NOMO-1 treated with dmso at 0.1 percent for 144 hours (cell line): ENCODE results near the gene TCFL5.

Source experiments
- DNase-seq: peaks from one replicate; lab custom pipeline; 2025; ENCODE audit not compliant: unreplicated experiment; lab: John Stamatoyannopoulos, UW

Gene TCFL5

GRCh38 chr20:62823688-62824475, 37.7 kb downstream of the TCFL5 start:
- no peak for DNase-seq

DNA sequence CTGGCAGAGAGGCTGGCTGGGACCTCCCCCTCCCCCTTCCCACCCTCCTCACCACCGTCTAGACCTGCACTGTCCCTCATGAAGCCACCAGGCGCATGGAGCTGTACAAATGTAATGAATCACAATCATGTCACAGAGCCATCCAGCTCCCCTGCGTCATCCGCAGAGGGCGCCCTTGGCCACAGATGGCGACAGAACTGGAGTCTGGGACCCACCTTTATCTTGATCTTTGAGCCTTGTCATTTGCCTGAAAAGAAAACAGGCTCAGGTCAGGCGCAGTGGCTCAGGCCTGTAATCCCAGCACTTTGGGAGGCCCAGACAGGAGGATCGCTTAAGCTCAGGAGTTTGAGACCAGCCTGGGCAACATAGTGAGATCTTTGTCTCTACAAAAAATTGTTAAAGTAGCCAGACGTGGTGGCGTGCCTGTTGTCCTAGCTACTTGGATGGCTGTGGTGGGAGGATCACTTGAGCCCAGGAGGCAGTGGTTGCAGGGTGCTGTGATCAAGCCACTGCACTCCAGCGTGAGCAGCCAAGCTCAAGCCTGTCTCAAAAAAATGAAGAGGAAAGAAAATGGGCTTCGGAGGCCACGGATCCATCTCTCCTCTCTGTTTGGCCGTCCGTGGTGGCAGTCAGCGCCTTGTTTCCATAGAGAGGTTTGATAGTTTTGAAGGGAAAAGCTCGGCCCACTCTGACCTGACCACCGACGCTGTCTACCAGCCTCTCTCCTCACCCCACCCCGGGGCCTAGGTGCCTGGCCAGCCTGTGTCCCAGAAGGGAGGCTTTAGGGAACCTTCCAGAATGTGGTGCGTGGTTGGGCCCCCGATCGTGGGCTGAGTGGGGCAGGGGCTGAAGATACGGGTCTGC, 38.6 kb downstream of the TCFL5 start:
- DNase-seq = peak; percentile 72

GRCh38 chr20:62822239-62822787, 39.3 kb downstream of the TCFL5 start:
- DNase-seq = no peak

- DNase-seq = no peak
Observed at GRCh38 chr20:62821726-62822210, 39.9 kb downstream of the TCFL5 start.

DNA sequence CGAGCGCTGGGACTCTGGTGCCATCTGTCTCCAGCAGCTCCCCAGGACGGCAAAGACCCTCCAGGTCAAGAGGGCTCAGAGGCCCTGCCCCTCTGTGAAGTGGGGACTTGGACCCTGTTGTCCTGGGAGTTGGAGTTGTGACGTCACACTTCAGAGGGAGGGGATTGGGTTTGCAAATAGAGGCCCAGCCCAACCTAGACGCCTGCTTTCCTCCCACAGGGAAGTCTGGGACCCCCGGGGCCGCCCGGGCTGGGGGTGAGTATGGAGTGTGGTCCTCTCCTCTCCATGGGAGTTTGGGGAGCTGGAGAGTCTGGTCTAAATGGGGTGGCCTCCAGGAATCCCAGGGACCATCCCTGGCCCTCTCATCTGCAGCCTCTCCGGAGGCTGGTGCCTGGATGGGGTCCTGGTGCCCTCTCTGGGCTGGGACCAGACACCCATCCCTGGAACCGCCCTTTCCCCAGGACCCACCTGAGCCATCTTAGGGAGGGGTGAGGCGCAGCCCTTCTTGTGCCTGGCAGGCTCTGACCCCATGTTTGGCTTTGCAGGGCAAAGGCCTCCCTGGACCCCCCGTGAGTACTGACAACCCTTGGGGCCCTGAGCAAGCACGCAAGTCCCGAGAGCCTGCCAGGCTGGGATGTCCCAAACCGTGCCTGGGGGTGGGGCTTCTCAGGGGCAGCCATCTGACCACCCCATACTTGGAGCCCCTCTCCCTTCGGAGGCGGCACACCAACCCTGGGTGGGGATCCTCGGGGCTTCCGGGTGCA, 40.5 kb downstream of the TCFL5 start:
- no peak for DNase-seq

- no peak for DNase-seq
Observed at GRCh38 chr20:62820208-62820961, 41.2 kb downstream of the TCFL5 start.

DNA sequence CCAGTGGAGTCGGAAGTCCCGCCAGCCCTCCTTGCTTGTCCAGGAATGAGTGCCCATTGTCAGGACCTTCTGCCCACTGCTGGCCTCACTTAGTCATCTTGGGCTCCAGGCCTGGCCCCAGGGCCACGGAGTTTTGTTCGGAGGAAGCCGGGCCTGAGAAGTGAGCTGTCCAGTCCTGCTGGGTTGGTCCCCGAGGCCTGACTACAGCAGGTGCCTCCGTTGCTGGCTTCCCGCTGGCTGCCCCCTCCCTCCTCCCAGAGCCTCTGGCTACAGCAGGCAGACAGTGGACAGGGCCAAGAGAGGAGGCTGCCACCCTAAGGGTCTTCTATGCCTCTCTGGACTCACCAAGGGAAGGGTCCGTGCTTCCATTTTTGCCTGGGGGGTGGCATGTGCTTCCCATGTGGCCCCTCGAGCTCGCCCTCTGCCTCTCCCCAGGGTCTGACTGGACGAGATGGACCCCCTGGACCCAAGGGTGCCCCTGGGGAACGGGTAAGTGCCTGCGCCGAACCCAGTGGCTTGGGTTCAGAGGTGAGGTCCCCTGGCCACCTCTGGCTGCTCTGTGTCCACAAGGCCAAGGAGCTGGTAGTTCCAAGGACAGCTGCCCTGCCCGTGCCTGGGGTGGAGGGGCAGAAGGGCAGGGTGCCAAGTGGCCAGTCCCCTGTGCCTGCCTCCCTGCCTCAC, 42.0 kb downstream of the TCFL5 start:
- DNase-seq = no peak

DNA sequence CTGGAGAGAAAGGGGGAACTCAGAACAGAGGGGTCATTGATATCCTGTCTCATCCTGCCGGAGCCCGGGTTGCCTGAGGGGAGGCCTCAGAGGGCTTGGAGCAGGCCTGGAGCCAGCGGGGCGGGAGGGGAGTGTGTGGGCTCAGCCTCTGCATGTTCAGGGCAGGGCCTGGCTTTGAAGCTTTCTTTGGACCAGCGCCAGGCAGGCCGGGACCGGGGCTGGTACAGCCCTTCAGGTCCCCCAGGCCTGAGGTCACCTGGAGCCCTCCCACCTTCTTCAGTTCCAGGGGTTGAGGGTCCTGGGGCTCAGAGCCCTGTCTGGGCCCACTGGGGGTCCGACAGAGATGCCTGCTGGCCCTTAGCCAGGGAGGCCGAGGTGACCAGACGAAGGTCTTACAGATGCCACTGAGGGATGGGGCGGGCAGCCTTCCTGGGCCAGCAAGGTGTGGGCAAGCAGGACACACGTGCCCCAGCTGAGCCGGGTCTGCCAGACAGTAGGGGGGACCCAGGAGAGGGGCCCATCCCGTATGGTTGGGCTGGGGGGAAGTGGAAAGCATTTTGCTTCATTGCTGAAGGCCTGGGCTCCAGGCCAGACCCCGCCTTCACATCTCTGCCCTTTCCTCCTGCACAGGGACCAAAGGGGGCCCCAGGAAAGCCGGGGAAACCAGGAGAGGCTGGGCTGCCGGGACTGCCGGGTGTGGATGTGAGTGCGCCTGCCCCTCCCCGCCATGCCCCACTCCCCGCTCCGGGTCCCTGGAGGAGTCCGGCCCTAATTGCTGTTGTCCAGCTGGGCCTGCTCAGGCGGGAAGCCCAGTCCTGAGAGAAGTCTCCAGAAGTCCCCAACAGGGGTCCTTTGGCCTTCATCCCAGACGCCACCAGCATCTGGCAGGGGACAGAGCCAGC, 42.8 kb downstream of the TCFL5 start:
- DNase-seq = no peak

DNA sequence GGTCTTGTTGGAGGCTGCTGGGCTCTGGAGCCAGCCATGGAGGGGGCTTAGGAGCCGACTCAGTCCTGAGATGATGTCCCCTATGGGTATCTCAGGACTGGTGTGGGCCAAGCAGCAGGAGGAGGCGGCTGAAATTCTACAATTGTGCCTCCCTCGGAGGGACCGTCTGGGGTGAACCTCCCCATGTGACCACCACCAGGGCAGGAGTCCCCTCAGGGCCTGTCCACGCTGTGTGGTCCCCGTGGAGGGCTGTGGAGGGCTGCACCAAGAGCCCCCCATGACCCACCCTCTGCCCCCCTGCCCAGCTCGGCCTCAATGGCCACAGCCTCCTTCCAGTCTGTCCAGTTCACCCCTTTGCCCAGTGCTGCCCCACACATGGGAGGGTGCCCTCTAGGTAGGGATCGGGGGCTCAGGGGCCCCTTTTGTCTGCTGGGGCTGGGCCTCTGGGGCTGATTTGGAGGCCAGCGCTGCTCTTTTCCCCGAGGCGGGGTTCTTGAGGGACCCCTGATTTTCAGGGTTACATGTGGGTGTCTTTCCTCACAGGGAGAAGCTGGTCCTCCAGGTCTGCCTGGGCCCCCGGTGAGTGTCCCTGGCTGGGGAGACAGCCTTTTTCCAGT, 43.5 kb downstream of the TCFL5 start:
- no peak for DNase-seq

DNA sequence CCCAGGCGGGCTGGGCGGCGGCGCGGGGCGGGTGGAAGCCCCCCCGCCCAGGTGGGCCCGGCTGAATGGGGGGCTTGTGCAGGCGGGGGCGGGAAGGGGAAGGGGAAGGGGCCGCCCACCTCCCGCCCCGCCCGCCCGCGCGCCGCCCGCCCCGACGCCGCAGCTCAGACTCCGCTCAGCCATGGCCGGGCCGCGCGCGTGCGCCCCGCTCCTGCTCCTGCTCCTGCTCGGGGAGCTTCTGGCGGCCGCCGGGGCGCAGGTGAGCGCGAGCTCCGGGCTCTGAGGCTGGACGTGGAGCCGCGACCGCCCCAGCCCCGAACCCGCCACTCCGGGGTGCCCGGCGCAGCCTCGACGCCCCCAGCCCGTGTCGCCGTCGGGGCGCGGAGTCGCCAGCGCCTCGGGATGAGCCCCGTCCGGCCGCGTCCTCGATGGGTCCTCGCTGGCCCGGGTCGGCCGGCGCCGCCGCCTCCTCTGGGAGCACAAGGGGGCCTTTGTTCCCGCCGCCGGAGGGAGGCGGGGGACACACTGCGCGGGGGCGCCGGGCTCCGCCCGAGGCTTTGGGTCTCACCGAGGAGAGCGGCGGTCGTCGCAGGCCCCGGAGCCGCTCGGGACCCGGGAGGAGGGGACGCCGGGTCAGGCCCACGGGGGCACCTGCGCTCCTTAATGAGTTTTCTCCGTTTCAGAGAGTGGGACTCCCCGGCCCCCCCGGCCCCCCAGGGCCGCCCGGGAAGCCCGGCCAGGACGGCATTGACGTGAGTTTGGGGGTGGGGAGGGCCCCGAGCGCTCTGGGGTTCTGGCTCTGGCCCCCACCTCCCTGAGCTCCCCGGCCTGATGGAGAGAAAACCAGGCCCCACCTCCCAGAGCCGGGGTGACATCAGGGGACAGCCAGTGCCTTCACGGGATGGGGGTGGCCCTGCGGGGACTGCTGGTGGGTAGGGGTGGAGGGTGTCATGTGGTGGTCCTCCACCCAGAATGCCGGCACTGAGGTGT, 44.4 kb downstream of the TCFL5 start, which contains the start of gene COL9A3:
Gene COL9A3 (plus strand): TSS at position 167 of the 990 bp plus-strand sequence. CDS start 15 bp downstream, at position 182.
- DNase-seq = no peak

- DNase-seq = peak; percentile 8
Observed at GRCh38 chr20:62816031-62816883, 45.4 kb downstream of the TCFL5 start.

DNA sequence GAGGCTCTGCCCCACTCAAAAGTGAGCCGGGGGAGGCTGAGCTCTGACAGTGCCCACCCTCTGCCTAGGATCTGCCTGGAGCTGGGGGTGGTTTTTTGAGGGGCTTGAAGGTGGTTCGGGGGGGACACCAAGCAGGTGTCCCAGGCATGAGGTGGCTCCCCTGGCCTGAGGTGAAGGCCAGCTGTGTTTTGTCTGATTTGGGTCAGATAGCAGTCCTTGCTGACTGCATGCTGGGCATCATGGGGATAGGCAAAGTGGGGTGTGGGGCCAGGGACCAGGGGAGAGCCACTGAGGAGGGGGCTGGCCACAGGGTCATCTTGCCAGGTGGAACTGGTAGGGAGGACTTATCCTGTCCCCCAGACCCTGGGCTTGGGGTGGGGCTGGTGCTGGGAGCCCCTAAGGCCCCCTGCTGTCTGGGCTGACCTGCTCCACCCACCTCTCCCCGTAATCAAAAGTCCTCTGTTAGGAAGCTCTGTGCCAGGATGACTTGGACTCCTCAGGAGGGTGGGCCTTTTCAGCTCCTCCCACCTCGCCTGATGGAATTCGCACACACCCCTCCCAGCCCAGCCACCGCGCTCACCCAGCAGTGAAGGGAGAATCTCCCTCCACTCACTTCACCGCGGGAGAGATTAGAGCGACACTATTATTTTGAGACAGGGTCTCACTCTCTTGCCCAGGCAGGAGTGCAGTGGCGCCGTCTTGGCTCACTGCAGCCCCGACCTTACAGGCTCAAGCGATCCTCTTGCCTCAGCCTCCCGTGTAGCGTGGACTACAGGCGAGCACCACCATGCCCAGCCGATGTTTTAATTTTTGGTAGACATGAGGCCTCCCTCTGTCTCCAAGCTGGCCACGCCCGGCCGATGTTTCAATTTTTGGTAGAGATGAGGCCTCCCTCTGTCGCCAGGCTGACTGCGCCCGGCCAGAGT, 46.3 kb downstream of the TCFL5 start:
- no peak for DNase-seq

DNA sequence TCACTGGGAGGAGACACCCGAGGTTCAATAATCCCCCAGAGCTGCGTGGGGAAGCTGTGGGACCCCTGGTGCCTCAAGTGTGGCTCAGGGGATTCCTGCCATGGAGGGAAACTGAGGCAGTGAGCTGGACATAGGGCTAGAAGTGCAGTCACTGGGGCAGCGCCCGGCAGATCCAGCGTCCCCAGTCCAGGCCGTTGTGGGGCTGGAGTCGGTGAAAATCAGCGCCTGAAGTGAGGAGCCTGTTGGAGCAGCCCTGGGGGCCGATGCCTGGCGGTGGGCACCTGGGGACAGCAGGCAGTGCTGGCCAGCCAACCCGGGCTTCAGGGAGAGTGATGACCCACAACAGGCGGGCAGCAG, 46.9 kb downstream of the TCFL5 start:
- no peak for DNase-seq

GRCh38 chr20:62814060-62814708, 47.4 kb downstream of the TCFL5 start:
- no peak for DNase-seq

GRCh38 chr20:62813588-62813987, 48.0 kb downstream of the TCFL5 start:
- DNase-seq = no peak
